Measurements from ENCODE around the gene NFATC3. TPM values are rescaled to one million over a fixed set of nuclear protein-coding genes. Genes with fewer than 3 reads are reported as not detected.

NFATC3 gene
- total RNA-seq, 1 experiment from 2014 or later = 12.1 TPM

DNA sequence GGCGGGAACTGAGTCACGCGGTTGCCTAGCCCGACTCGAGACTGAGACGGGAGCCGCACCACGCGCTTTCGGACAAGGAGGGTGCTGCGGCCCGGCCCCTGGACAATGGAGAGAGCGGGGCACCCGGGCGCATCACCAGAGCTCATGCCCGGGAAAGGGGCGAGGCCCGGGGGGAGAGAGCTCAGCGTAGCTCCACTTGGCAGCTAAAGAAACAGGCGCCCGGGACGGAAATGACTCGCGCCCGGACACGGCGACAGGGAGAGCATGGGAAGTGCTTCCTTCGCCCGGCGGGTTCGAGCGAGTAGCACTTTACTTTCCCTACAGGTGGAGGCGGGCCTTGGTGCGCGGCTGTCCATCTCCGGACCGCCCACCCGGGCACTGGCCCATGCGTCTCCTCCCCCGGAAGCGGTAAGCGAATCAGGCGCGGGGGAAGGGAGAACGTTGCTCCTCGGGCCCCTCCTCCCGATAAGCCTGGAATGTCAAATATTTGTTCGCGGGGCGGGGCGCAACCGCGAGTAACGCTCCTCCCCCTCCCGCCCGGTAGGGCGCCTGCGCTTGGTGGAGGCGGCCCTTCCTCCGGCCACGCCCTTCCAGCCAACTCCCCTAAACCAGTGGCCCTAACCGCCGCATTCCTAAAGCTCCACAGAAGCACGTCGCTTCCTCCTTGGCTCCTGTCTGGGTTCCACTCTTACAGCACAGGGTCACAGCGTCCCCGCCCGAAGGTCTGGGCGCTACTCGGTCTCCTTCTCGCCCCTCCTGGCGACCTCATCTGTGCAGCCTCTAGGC, 152.3 kb downstream of the NFATC3 start:
- Histone ChIP-seq H4K20me1 (ENCODE audit: low read length) (peaks cover 9% of the 10 kb centered on the region), H3K9me3 (ENCODE audit: low read length) (no peaks in the 10 kb centered on the region), H3K27me3 (ENCODE audit: low read length) (no peaks in the 10 kb centered on the region), H3K4me2 (ENCODE audit: low read length) (peak overlapping the region; percentile 97), H3K4me1 (ENCODE audit: insufficient read depth, low read length) (peaks cover 28% of the 10 kb centered on the region), H3K9me2 (replicated peaks; ENCODE audit: low read length) (no peaks in the 10 kb centered on the region), H3K27ac (ENCODE audit: low read length) (peak overlapping the region; percentile 93), H3K9ac (ENCODE audit: low read length) (peak overlapping the region; percentile 90), H3K36me3 (ENCODE audit: low read depth, low read length) (peaks cover 8% of the 10 kb centered on the region; the same call in 1 of the 2 replicates), H2AFZ (ENCODE audit: low read length) (peak overlapping the region; percentile 80), H3K4me3 (ENCODE audit: low read length) (peak overlapping the region; percentile 85), H3F3A (ENCODE audit: low read length, unreplicated experiment) (no peaks in the 10 kb centered on the region), H3K79me2 (ENCODE audit: low read length) (peaks cover 40% of the 10 kb centered on the region)
- ATAC-seq (peak; percentile 63), DNase-seq (peak; percentile 96)
- ChIA-PET CTCF (interaction anchor here (0.6 to 1.0 kb wide), 2 partner anchors 63 to 144 kb away, joined by 3 to 5 read pairs; no protein-coding TSS in a partner anchor), POLR2A (ENCODE audit: unreplicated experiment) (interaction anchor here (0.6 to 1.1 kb wide), 3 partner anchors 9 to 73 kb away, joined by 4 to 6 read pairs (median 4); partner anchors contain the start of genes PRMT7 and SLC7A6OS)
- BruUV-seq (replicated peaks) = no TSS peak
- intact Hi-C loops (cut with micrococcal nuclease) = loop anchor here (1.0 to 5.0 kb wide), 2 partner anchors 91 to 150 kb away; partner anchors contain the start of gene NFATC3
- TF ChIP-seq EZH2phosphoT487 (IDR thresholded peaks at IDR 0.05; ENCODE audit: borderline replicate concordance, low read length) = no peak
- TF ChIP-seq EZH2 (IDR thresholded peaks at IDR 0.05; ENCODE audit: low read length, unreplicated experiment) = no peak
- TF ChIP-seq CTCF (conservative IDR thresholded peaks at IDR 0.05; ENCODE audit: low read depth, low read length) = no peak

- Histone ChIP-seq H3K9ac (ENCODE audit: low read length) (peak overlapping the region; percentile 78), H3K4me1 (ENCODE audit: insufficient read depth, low read length) (peaks cover 28% of the 10 kb centered on the region), H3K9me2 (replicated peaks; ENCODE audit: low read length) (no peaks in the 10 kb centered on the region), H3K4me3 (ENCODE audit: low read length) (peak overlapping the region; percentile 73), H2AFZ (ENCODE audit: low read length) (peak overlapping the region; percentile 80), H4K20me1 (ENCODE audit: low read length) (peaks cover 9% of the 10 kb centered on the region), H3K27me3 (ENCODE audit: low read length) (no peaks in the 10 kb centered on the region), H3K36me3 (ENCODE audit: low read depth, low read length) (peaks cover 8% of the 10 kb centered on the region; the same call in 1 of the 2 replicates), H3K4me2 (ENCODE audit: low read length) (peak overlapping the region; percentile 95), H3F3A (ENCODE audit: low read length, unreplicated experiment) (no peaks in the 10 kb centered on the region), H3K79me2 (ENCODE audit: low read length) (peaks cover 35% of the 10 kb centered on the region), H3K9me3 (ENCODE audit: low read length) (no peaks in the 10 kb centered on the region), H3K27ac (ENCODE audit: low read length) (peak overlapping the region; percentile 86)
- ATAC-seq (no peak), DNase-seq (no peak)
- BruUV-seq (replicated peaks) = TSS peak; percentile 34
- ChIA-PET POLR2A (ENCODE audit: unreplicated experiment) (interaction anchor here (0.6 kb wide), 1 partner anchor 10 kb away, joined by 4 read pairs; no protein-coding TSS in a partner anchor), CTCF (interaction anchor here (0.6 kb wide), 1 partner anchor 63 kb away, joined by 3 read pairs; no protein-coding TSS in a partner anchor)
- intact Hi-C loops (cut with micrococcal nuclease) = loop anchor here (5.0 kb wide), 1 partner anchor 151 kb away; the partner anchor contains the start of gene NFATC3
- TF ChIP-seq CTCF (conservative IDR thresholded peaks at IDR 0.05; ENCODE audit: low read depth, low read length) (no peak), EZH2 (IDR thresholded peaks at IDR 0.05; ENCODE audit: low read length, unreplicated experiment) (no peak), EZH2phosphoT487 (IDR thresholded peaks at IDR 0.05; ENCODE audit: borderline replicate concordance, low read length) (no peak)
These were observed 152.8 kb downstream of the NFATC3 start for GRCh38 chr16:68238029-68238345.

Measured in PC-3 (cell line).